Measurements from ENCODE around the gene KRT3.

DNA sequence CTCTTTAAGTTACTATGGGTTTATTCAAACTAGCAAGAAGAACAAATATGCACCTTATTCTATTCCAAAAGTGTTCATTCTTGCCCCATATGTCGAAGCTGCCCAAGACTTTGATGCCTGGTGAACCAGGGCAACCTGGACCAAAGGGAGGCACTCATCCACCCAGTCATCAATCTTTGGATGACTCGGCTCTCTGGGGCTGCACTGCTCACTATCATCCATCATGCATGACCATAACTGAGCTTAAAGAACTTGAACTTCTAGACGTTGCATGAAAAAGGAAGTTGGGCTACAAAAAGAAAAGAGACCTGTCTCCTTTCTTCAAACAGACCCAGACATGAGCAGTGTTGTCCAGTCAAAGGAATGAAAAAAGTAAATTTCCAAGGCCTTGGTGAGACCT lies 16.8 kb upstream of the KRT3 start:
- TF ChIP-seq CTCF (IDR thresholded peaks at IDR 0.05) (no peak), POLR2AphosphoS5 (IDR thresholded peaks at IDR 0.05) (no peak), POLR2A (IDR thresholded peaks at IDR 0.05; ENCODE audit: low read depth) (no peak), EP300 (IDR thresholded peaks at IDR 0.05) (no peak)
